Esophagus muscularis mucosa (tissue), 4 donors: ENCODE data around the gene GNAZ.
"Not testable (repeated sequence)": the region's sequence is repeated elsewhere in the genome, so short reads cannot be mapped to it uniquely, and the experiment has no call there.

Experiments
- EP300 ChIP-seq: sonication (generic); formaldehyde crosslinking; IDR thresholded peaks from one replicate; pipeline ENCODE4 v1.6.1; 2017; ENCODE audit warnings: antibody characterized with exemption
- POLR2A ChIP-seq: fragments of 450-650 bp; IDR thresholded peaks from one replicate; pipeline ENCODE4 v1.6.1; 2017; ENCODE audit warnings: antibody characterized with exemption, moderate library complexity, mild to moderate bottlenecking, low read depth
- POLR2AphosphoS5 ChIP-seq, 2 donors: sonication (generic); formaldehyde crosslinking; IDR thresholded peaks; one replicate each; pipeline ENCODE4 v1.6.1; 2017; ENCODE audit warnings: antibody characterized with exemption in 2 of 2
- TF ChIP-seq, protein P1 (sequence below), 3 experiments: fragments of 200-600 bp in 2 of 3; fragments of 450-650 bp in 1 of 3; sonication (generic) in 2 of 3; IDR thresholded peaks; one replicate each; pipeline ENCODE4 v1.5.1; 2017 to 2019; ENCODE audit warnings: antibody characterized with exemption in 3 of 3, mild to moderate bottlenecking in 2 of 3, moderate library complexity in 1 of 3

DNA sequence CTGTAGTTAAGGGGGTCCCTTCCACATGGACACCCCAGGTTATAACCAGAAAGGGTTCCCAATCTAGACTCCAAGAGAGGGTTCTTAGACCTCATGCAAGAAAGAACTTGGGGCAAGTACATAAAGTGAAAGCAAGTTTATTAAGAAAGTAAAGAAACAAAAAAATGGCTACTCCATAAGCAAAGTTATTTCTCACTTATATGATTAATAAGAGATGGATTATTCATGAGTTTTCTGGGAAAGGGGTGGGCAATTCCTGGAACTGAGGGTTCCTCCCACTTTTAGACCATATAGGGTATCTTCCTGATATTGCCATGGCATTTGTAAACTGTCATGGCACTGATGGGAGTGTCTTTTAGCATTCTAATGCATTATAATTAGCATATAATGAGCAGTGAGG, 42.5 kb upstream of the GNAZ start:
- TF ChIP-seq, protein P1, sequence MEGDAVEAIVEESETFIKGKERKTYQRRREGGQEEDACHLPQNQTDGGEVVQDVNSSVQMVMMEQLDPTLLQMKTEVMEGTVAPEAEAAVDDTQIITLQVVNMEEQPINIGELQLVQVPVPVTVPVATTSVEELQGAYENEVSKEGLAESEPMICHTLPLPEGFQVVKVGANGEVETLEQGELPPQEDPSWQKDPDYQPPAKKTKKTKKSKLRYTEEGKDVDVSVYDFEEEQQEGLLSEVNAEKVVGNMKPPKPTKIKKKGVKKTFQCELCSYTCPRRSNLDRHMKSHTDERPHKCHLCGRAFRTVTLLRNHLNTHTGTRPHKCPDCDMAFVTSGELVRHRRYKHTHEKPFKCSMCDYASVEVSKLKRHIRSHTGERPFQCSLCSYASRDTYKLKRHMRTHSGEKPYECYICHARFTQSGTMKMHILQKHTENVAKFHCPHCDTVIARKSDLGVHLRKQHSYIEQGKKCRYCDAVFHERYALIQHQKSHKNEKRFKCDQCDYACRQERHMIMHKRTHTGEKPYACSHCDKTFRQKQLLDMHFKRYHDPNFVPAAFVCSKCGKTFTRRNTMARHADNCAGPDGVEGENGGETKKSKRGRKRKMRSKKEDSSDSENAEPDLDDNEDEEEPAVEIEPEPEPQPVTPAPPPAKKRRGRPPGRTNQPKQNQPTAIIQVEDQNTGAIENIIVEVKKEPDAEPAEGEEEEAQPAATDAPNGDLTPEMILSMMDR (IDR thresholded peaks at IDR 0.05) = not testable (repeated sequence)
- not testable (repeated sequence) for TF ChIP-seq POLR2A; EP300; POLR2AphosphoS5 (IDR thresholded peaks at IDR 0.05)
